Pancreas (tissue), 10 donors: ENCODE results near the gene FOXC2. TPM values are rescaled to one million over a fixed set of nuclear protein-coding genes. Genes with fewer than 3 reads are reported as not detected.
"Not testable (repeated sequence)": the region's sequence is repeated elsewhere in the genome, so short reads cannot be mapped to it uniquely, and the experiment has no call there.

Source experiments
- ATAC-seq, 4 donors: fragments of 200-7000 bp; cut with Tn5 transposase; one replicate each; pipeline versions ENCODE4 v1.8.0 to v1.9.1; 2020; ENCODE audit warnings: mild to moderate bottlenecking in 4 of 4, moderate library complexity in 4 of 4
- DNase-seq, 6 donors: peaks; one replicate each; pipeline ENCODE4 v3.0.0-alpha.2; 2020
- FAIRE-seq: peaks from 2 replicates; lab custom pipeline; 2012; peaks lifted over from hg19 to GRCh38; lab: Jason Lieb, UNC
- H3K27ac ChIP-seq, 4 donors: fragments of 200-600 bp; sonication (generic); 1 replicate in 3 of 4; 2 replicates in 1 of 4; pipeline versions ENCODE4 v1.5.0 to v1.8.0; 2020
- H3K27me3 ChIP-seq, 4 donors: fragments of 200-600 bp; one replicate each; pipeline ENCODE4 v1.8.0; 2021
- H3K36me3 ChIP-seq, 3 donors: fragments of 200-600 bp; sonication (generic) in 1 of 3; one replicate each; pipeline versions ENCODE4 v1.5.0 to v1.8.0; 2020 to 2021
- H3K4me1 ChIP-seq, 3 donors: fragments of 200-600 bp; one replicate each; pipeline ENCODE4 v1.8.0; 2021
- H3K4me3 ChIP-seq, 4 donors: fragments of 200-600 bp; sonication (generic) in 2 of 4; one replicate each; pipeline versions ENCODE4 v1.5.0 to v1.8.0; 2020 to 2021
- H3K9me3 ChIP-seq, 4 donors: fragments of 200-600 bp; one replicate each; pipeline ENCODE4 v1.8.0; 2021
- CTCF ChIP-seq, 4 donors: fragments of 200-600 bp; sonication (generic) in 3 of 4; IDR thresholded peaks; one replicate each; pipeline versions ENCODE4 v1.5.0 to v1.8.0; 2021; ENCODE audit warnings: antibody characterized with exemption in 4 of 4
- WGBS, 2 donors: extraction: QIAGEN DNeasy Blood & Tissue Kit; methylation state at CpG; one replicate each; pipeline ENCODE4 v1.1.7; 2013; 5-methylcytosine and 5-hydroxymethylcytosine counted together
- intact Hi-C, 3 donors: fragments of 100-400 bp; cut with DNase I; formaldehyde crosslinking; loops; one replicate each; pipeline versions ENCODE4 v1.11.1 to v1.14.2; 2022
- polyA plus RNA-seq, 2 donors: library from polyadenylated mRNA; stranded (reverse); fragments of 200-250 nt; gene quantifications; one replicate each; pipeline ENCODE4 v1.2.3, GENCODE V29; 2013
- total RNA-seq, 6 donors: library from RNA; stranded (reverse); fragmentation: NEBNext Ultra II Directional in 4 of 6; extraction: Animal tissue kit (Norgen Biotek cat#: 25700) in 4 of 6; gene quantifications; one replicate each; pipeline versions ENCODE4 v1.2.1 to v1.2.4, GENCODE V29; 2021 to 2023
- donor health status: healthy with polysubstance abuse.
- donor health status: DM: no; HTN: no; CAD: no; lungs with moderate emphysema.
- donor health status: DM: no; HTN: no; CAD: no.
- donor health status: control.
- donor health status: control.
- donor health status: Bipolar disorder and iron deficiency.
- donor health status: DM: yes; HTN: yes; CAD: no.
- donor health status: DM: no; HTN: no; CAD: no.
- donor health status: DM: no; HTN: no; CAD: no.
- donor health status: DM: yes; HTN: yes; CAD: no.

The FOXC2 gene
- total and polyA plus RNA-seq, 8 donors, result 0.06 to 0.23 (median 0.17) TPM; not detected in 3

DNA sequence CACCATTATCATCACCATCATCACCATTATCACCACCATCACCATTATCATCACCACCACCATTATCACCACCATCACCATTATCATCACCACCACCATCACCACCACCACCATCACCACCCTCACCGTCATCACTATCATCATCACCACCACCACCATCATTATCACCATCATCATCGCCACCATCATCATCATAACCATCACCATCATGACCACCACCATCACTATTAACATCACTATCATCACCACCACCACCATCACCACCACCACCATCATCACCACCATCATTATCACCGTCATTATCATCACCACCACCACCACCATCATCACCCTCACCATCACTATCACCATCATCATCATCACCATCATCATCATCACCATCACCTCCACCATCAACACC is 20.9 kb downstream of the FOXC2 start:
- ATAC-seq, result no peak
- 80 to 93% methylated on average over 3 of the region's 3 CpGs for WGBS, 2 donors
- Histone ChIP-seq H3K27me3 (peaks cover 0 to 3% (median 0%) of the 10 kb centered on the region in 4 donors), H3K4me3 (no peak overlapping the region), H3K4me1 (no peaks in the 10 kb centered on the region), H3K36me3 (no peaks in the 10 kb centered on the region), H3K9me3 (no peaks in the 10 kb centered on the region), H3K27ac (no peak overlapping the region)
- intact Hi-C loops, result no loop called here
- no peak for TF ChIP-seq CTCF (IDR thresholded peaks at IDR 0.05)
- DNase-seq, result no peak
- no peak for FAIRE-seq

DNA sequence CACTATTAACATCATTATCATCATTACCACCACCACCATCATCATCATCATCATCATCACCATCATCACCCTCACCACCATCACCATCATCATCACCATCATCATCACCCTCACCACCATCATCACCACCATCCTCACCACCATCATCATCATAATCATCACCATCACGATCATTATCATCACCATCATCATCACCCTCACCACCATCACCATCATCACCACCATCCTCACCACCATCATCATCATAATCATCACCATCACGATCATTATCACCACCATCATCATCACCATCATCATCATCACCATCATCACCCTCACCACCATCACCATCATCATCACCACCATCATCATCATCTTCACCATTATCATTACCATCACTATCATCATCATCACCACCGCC is 21.3 kb downstream of the FOXC2 start:
- not testable (repeated sequence) for H3K36me3 ChIP-seq, H3K27me3 ChIP-seq, ATAC-seq

GRCh38 chr16:86590501-86591144 is 24.0 kb downstream of the FOXC2 start:
- 50 to 57% methylated on average over 4 of the region's 4 CpGs for WGBS, 2 donors
- H3K4me1 ChIP-seq, result no peaks in the 10 kb centered on the region
- TF ChIP-seq CTCF (IDR thresholded peaks at IDR 0.05), result no peak
- DNase-seq (no peak), ATAC-seq (no peak), FAIRE-seq (no peak)
- no peak overlapping the region for H3K27ac ChIP-seq
- intact Hi-C loops, result no loop called here
- no peaks in the 10 kb centered on the region for H3K36me3 ChIP-seq
- peaks cover 0 to 7% (median 2%) of the 10 kb centered on the region in 4 donors for H3K27me3 ChIP-seq
- H3K4me3 ChIP-seq, result no peak overlapping the region
- H3K9me3 ChIP-seq, result no peaks in the 10 kb centered on the region

More for the DNA sequence above, 21.3 kb downstream of the FOXC2 start:
- intact Hi-C loops, H3K4me3 ChIP-seq, FAIRE-seq, H3K9me3 ChIP-seq, H3K4me1 ChIP-seq, DNase-seq, H3K27ac ChIP-seq: not testable (repeated sequence)
- 68 to 69% methylated on average over 3 of the region's 3 CpGs for WGBS, 2 donors

DNA sequence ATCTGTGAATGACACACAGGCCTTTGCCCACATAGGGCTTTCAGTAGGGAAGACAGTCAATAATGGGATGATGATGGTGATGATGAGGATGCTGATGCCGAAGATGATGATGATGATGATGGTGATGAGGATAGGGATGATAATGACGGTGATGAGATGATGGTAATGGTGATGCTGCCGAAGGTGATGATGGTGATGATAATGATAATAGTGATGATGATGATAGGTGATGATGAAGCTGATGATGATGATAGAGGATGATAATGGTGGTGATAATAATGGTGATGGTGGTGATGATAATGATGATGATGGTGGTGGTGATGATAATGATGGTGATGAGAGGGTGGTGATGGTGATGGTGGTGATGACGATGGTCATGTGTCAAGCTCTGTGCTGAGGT is 24.6 kb downstream of the FOXC2 start:
- FAIRE-seq (no peak), DNase-seq (no peak), ATAC-seq (no peak)
- 57 to 76% methylated on average over 4 of the region's 4 CpGs for WGBS, 2 donors
- no peak overlapping the region for H3K4me3 ChIP-seq
- intact Hi-C loops, result no loop called here
- H3K27me3 ChIP-seq, result peaks cover 0 to 7% (median 2%) of the 10 kb centered on the region in 4 donors
- no peak for TF ChIP-seq CTCF (IDR thresholded peaks at IDR 0.05)
- no peak overlapping the region for H3K27ac ChIP-seq
- H3K4me1 ChIP-seq, result no peaks in the 10 kb centered on the region
- no peaks in the 10 kb centered on the region for H3K36me3 ChIP-seq
- no peaks in the 10 kb centered on the region for H3K9me3 ChIP-seq

GRCh38 chr16:86593913-86594620 is 27.4 kb downstream of the FOXC2 start:
- H3K4me1 ChIP-seq, result no peaks in the 10 kb centered on the region
- no peaks in the 10 kb centered on the region for H3K36me3 ChIP-seq
- FAIRE-seq (no peak), DNase-seq (no peak), ATAC-seq (no peak)
- no peak for TF ChIP-seq CTCF (IDR thresholded peaks at IDR 0.05)
- peaks cover 0 to 7% (median 2%) of the 10 kb centered on the region in 4 donors for H3K27me3 ChIP-seq
- 34 to 49% methylated on average over 13 of the region's 13 CpGs for WGBS, 2 donors
- intact Hi-C loops, result no loop called here
- no peak overlapping the region for H3K4me3 ChIP-seq
- H3K27ac ChIP-seq, result no peak overlapping the region
- H3K9me3 ChIP-seq, result no peaks in the 10 kb centered on the region
